ENCODE measurements around the gene CTNNBIP1. TPM values are rescaled to one million over a fixed set of nuclear protein-coding genes. Genes with fewer than 3 reads are reported as not detected.

Gene CTNNBIP1
- total RNA-seq, 1 experiment from 2014 or later, result 44.4 TPM

GRCh38 chr1:9922342-9922741 is 12.3 kb upstream of the CTNNBIP1 start:
- WGBS (ENCODE audit: extremely low coverage, insufficient read length, low lambda C conversion rate), result no CpG with 5 or more reads among the region's 5 CpGs
- peaks cover 28 to 37% of the 10 kb centered on the region in 2 experiments for H3K4me1 Mint-ChIP-seq

More at GRCh38 chr1:9922342-9922741, 12.3 kb upstream of the CTNNBIP1 start:
- Histone ChIP-seq H2BK120ac (ENCODE audit: low read depth, low read length, poor library complexity, severe bottlenecking) (peak overlapping the region; percentile 1), H4K91ac (ENCODE audit: insufficient read length, low read depth, low read length) (no peak overlapping the region), H2BK20ac (ENCODE audit: low read depth, low read length, poor library complexity, severe bottlenecking) (no peak overlapping the region), H2BK15ac (ENCODE audit: low read depth, low read length) (no peak overlapping the region), H2BK12ac (ENCODE audit: insufficient read length, low read depth, low read length) (no peak overlapping the region), H3K4me1 (ENCODE audit: insufficient read depth, low read length) (peaks cover 3% of the 10 kb centered on the region; the same call in 1 of the 2 replicates), H3K23me2 (ENCODE audit: insufficient read length, low read depth, low read length, poor library complexity, severe bottlenecking) (no peaks in the 10 kb centered on the region), H3K27me3 (ENCODE audit: insufficient read depth, low read length) (no peaks in the 10 kb centered on the region), H3K79me2 (ENCODE audit: insufficient read depth, low read length) (no peaks in the 10 kb centered on the region), H3K9me3 (ENCODE audit: control insufficient read depth, low read depth, low read length) (no peaks in the 10 kb centered on the region), H4K8ac (replicated peaks; ENCODE audit: insufficient read length, low read depth, low read length) (no peak overlapping the region), H3K9ac (ENCODE audit: extremely low read depth, insufficient read length, low read length) (no peak overlapping the region), H3T11ph (ENCODE audit: low read length) (no peak overlapping the region), H3K18ac (ENCODE audit: insufficient read length, low read depth, low read length) (no peak overlapping the region), H4K5ac (ENCODE audit: insufficient read length, low read depth, low read length) (no peak overlapping the region), H3K4ac (ENCODE audit: low read depth, low read length) (no peak overlapping the region), H3K79me1 (ENCODE audit: insufficient read depth, low read depth, low read length, poor library complexity, severe bottlenecking) (no peaks in the 10 kb centered on the region), H3K4me2 (ENCODE audit: insufficient read depth, insufficient read length, low read length) (no peak overlapping the region), H2AK5ac (ENCODE audit: insufficient read length, low read length) (no peak overlapping the region), H3K23ac (ENCODE audit: insufficient read length, low read depth, low read length) (no peak overlapping the region), H2AFZ (ENCODE audit: low read length) (no peak overlapping the region), H4K20me1 (ENCODE audit: control insufficient read depth, insufficient read depth, insufficient read length) (no peaks in the 10 kb centered on the region), H3K56ac (ENCODE audit: insufficient read length, low read depth, low read length) (no peak overlapping the region), H3K14ac (ENCODE audit: insufficient read depth, low read length) (no peak overlapping the region), H2BK5ac (ENCODE audit: insufficient read length, low read length) (no peak overlapping the region), H3K27ac (ENCODE audit: insufficient read length, low read depth, low read length) (no peak overlapping the region)
- Mint-ChIP-seq H3K4me3 (no peak overlapping the region; a peak in 1 of 5 replicates), H3K27ac (peak overlapping the region in 2 of 3 experiments; percentile 33 to 38; a peak in 4 of 7 replicates), H3K36me3 (ENCODE audit: insufficient read depth in 1 of 3, low read depth in 3 of 3) (no peaks in the 10 kb centered on the region), H3K9me3 (no peaks in the 10 kb centered on the region), H3K27me3 (ENCODE audit: low read depth) (no peaks in the 10 kb centered on the region)
- no peak for TF ChIP-seq CTCF (conservative IDR thresholded peaks at IDR 0.05)
- DNase-seq, result no peak
